Activated T-helper 9 cell treated with anti-CD3 and anti-CD28 coated beads, Interleukin-2, amount 50 U/mL, for 16 hours (primary cell): ENCODE results near the gene RBM20.
"Not testable (repeated sequence)": the region's sequence is repeated elsewhere in the genome, so short reads cannot be mapped to it uniquely, and the experiment has no call there.

ENCODE experiments used
- DNase-seq: peaks from one replicate; pipeline ENCODE4 v3.0.0-alpha.2; 2020; ENCODE audit warnings: low read depth

The RBM20 gene

GRCh38 chr10:110765513-110766319, 121.6 kb downstream of the RBM20 start:
- DNase-seq = no peak

- not testable (repeated sequence) for DNase-seq
These were observed 123.5 kb downstream of the RBM20 start for GRCh38 chr10:110767601-110768000.

DNA sequence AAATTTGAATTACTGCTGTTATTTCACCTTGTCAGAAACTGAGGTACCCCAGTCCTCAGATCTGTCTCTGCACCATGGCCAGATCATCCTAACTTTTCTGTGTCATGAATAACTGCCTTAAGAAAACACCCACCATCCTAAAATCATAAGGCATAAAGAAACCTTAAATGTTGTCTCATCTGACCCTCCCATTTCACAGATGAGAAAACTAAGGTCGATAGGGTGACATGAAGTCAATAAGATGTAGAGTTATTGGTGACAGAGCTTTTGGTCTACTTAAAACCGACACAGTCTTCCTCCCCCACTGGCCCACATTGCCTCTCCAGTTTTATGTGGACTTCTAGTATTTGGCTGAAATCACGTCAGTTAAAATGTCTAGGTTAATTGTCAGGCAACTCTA, 126.1 kb downstream of the RBM20 start:
- DNase-seq = no peak

- DNase-seq = no peak
These were observed 127.3 kb downstream of the RBM20 start for GRCh38 chr10:110771486-110771885.

DNA sequence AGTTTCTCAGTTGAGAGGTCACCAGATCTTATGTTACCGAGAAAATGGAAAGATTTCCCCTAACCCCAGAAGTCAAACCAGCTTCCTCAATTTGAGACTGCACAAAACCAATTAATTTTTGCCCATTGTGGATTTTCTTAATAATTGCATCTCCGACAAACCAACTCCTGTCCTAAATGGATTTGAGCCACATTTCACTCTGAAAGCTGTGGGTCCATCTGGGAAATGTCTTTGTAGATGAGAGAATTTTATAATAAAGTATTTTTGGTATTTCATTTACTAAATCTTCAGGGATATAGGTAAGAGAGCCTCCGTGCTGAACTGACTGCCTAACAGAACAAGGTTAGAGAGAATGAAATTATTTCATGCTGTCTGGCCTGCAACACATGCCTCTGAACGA, 127.9 kb downstream of the RBM20 start:
- DNase-seq = no peak

- no peak for DNase-seq
These were observed 128.4 kb downstream of the RBM20 start for GRCh38 chr10:110772454-110773025.

- DNase-seq = no peak
These were observed 129.5 kb downstream of the RBM20 start for GRCh38 chr10:110773693-110774068.

DNA sequence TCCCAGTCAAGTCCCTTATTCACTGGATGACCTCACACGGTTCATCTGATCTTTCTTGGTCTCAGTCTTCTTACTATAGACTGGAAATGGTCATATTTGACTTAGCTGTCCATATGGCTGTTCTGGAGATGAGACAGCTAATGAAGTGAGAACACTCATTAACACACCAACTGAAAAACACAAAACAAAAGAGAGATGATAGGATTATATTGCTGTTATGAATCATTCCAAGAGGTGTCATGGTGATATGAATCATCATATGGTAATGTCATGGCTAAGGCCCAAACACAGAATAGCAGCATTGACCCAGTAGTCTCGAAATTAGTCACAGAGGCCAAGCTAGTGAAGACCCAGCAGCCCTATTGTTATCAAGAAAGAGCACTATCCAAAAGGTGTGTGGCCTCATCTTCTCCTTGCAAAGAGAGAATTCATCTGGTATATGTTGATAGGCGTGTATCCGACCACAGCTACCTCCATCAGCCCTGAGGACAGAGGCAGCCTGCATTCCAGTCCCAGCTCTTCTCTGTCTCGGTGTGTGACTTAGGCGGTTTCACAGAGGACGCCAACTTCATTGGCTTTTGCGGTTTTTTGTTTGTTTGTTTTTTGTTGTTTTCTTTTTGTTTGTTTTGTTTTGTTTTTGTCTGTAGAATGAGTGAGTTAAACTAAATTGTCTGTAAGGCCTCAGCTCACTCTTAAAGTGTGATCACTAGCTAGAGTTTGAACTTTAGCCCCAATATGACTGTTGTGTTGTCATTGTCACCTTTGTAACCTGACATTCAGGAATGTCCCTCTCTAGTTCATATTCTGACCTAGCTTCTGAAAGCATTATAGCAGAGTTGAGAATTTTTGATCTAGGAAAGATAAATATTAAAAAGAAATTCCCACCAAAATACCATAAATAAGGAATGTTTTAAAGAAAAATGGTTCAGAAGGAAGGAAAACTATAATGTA, 130.2 kb downstream of the RBM20 start:
- peak; percentile 13 for DNase-seq

GRCh38 chr10:110775020-110775375, 130.9 kb downstream of the RBM20 start:
- no peak for DNase-seq

DNA sequence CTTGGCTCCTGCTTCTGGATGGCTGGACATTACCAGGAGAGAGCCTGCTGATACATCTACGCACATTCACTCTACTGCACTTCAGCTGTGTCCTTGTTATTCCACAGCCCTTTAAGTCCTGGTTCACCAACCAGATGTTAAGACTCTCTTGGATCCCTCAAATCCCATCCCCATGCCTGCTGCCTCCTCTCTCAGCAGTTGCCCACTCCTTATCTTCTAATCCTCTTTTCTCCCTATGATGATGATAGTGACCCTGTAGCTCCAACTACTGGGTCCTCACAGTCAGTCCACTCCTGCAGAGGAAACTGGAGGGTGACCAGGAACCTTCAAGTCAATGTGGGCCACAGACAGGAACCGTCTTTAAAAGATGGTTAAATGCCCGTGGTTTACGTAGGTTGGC, 131.3 kb downstream of the RBM20 start:
- no peak for DNase-seq

- DNase-seq = no peak
These were observed 132.9 kb downstream of the RBM20 start for GRCh38 chr10:110777017-110777416.

GRCh38 chr10:110777661-110778060, 133.5 kb downstream of the RBM20 start:
- no peak for DNase-seq

DNA sequence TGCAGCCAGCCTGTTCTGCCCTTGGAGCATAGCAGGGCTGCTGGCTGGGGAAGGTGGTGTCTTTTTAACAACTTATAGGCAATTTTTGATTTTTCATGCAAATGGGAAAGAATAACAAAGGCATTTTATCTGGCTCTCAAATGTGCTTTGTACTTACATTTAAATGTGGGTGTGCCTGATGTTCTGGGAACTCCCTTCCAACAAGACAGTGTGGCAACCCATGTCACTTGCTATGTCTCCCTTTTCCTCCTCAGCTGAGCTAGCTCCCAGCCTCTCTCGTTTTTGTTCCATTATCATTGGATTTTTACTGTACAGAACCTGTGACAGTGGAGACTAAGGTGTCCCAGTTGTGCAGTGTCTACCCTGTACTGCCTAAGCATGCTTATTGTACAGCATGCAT, 134.1 kb downstream of the RBM20 start:
- DNase-seq = no peak

GRCh38 chr10:110779489-110779888, 135.4 kb downstream of the RBM20 start:
- DNase-seq = no peak

- no peak for DNase-seq
These were observed 136.6 kb downstream of the RBM20 start for GRCh38 chr10:110780704-110781103.

GRCh38 chr10:110781139-110781538, 137.0 kb downstream of the RBM20 start:
- DNase-seq = no peak

GRCh38 chr10:110782616-110783015, 138.5 kb downstream of the RBM20 start:
- DNase-seq = no peak

DNA sequence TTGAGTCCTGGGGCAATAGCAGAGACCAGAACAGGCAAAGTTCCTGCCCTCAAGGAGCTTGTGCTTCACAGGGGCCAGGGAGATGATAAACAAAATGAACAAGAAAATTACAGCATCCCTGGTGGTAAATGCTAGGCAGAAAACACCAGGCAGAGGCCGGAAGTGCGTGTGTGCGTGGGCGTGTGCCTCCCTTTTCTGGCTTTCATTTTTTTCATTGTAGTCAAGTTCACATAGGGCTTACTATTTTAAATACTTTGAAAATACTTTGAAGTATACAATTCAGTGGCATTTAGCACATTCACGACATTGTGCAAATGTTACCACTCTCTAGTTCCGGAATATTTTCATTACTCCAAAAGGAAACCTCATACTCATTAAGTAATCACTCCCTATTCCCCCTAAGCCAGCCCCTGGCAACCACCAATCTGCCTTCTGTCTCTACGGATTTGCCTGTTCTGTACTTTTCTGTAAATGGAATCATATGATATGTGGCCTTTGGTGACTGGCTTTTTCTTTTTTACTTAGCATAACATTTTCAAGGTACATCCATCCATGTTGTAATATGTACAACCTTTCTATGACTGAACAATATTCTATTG, 139.5 kb downstream of the RBM20 start:
- DNase-seq = peak; percentile 58

DNA sequence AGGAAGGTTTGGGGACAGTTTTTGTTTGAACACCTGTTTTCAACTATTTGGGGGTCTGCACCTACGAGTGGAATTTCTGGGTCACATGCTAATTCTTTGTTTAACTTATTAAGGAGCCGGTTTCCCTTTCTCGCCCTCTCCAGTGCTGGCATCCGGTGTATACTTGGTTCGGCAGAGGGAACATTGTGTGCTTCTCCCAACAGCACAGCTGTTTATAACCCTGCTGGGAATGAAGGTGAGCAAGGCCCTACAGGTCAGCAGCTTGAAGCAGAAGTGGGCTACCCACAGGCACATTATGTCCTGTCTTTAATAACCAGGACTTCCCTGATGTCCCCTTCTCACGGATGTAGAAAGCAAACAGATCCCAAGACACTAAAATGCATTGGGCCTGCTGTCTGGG, 140.1 kb downstream of the RBM20 start:
- no peak for DNase-seq

DNA sequence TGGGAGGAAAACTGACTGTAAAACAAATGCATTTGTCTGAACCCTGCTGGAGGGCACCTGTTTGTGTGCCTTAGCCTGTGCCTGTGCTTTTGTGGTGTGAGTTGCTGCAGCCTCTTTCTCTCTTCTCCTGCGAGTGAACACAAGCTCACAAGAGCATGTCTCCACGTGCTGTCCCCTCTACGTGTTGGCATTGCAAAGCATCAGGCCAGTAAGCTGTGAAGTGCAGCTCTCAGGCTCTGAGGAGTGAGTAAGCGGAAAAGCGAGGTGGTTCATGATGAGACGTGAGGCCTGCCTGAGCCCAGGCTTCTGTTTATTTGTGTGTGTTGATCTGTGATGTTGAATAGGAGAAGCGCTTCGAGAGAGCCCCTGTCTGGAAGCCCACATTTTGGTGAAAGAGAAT, 142.0 kb downstream of the RBM20 start:
- DNase-seq = no peak

- DNase-seq = no peak
These were observed 144.7 kb downstream of the RBM20 start for GRCh38 chr10:110788620-110789385.
